NCI-H2171 (cell line): ENCODE results near the gene TKFC.

Experiments
- DNase-seq: peaks from one replicate; lab custom pipeline; 2025; lab: John Stamatoyannopoulos, UW

TKFC gene, protein sequence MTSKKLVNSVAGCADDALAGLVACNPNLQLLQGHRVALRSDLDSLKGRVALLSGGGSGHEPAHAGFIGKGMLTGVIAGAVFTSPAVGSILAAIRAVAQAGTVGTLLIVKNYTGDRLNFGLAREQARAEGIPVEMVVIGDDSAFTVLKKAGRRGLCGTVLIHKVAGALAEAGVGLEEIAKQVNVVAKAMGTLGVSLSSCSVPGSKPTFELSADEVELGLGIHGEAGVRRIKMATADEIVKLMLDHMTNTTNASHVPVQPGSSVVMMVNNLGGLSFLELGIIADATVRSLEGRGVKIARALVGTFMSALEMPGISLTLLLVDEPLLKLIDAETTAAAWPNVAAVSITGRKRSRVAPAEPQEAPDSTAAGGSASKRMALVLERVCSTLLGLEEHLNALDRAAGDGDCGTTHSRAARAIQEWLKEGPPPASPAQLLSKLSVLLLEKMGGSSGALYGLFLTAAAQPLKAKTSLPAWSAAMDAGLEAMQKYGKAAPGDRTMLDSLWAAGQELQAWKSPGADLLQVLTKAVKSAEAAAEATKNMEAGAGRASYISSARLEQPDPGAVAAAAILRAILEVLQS

GRCh38 chr11:61332797-61333549 is at the start of gene TKFC, which contains the start of gene DDB1:
Gene TKFC, plus strand, starts transcription at chr11:61333228. Its CDS starts 1,501 bp downstream, at chr11:61334729.
Gene DDB1, minus strand, starts transcription at chr11:61333105. Its CDS starts 137 bp downstream, at chr11:61332968.
- DNase-seq = peak; percentile 95

- DNase-seq = no peak
Measured at GRCh38 chr11:61283613-61284012, 49.4 kb upstream of the TKFC start.

- no peak for DNase-seq
Measured at GRCh38 chr11:61287338-61287977, 45.6 kb upstream of the TKFC start.

GRCh38 chr11:61290905-61291690 is 41.9 kb upstream of the TKFC start:
- no peak for DNase-seq

GRCh38 chr11:61292356-61292755 is 40.7 kb upstream of the TKFC start:
- DNase-seq = no peak

DNA sequence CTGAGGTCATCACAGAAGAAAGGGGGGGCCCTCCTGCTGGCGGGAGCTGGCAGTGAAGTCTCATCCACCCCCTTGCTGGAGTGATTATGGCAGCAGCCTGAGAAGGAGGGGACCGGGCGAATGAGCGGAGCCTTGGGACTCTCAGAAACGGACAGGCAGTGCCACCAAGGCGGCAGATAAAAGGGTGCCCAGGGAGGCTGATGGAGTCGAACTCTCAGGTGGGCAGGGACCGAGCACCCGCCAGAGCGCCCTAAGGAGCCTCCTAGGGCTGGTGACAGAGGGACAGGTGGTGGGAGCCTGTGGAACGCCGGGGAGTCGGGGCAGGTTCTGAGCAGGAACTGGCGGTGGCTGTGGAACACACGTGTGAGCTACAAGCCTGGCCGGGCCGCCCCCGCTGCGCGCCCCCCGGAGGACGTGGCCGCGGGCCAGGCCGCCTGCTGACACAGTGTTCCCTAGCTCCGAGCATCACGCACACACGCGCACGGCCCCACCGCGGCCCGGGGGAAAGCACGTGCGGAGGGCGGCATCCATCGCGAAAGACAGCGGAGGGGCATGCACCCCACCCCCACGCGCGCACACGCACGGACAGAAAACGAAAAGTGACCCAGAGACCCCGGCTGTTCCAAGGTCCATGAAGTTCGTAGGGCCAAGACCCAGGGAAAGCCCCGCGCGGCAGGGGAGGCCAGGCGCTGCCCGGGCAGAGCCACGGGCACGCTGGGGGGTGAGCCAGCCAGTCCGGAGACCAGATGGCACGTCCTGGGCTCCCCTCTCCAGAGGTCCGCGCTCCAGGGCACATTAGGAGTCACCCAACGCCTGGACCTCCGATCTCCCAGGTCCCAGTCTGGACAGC is 38.9 kb upstream of the TKFC start:
- DNase-seq = peak; percentile 56

DNA sequence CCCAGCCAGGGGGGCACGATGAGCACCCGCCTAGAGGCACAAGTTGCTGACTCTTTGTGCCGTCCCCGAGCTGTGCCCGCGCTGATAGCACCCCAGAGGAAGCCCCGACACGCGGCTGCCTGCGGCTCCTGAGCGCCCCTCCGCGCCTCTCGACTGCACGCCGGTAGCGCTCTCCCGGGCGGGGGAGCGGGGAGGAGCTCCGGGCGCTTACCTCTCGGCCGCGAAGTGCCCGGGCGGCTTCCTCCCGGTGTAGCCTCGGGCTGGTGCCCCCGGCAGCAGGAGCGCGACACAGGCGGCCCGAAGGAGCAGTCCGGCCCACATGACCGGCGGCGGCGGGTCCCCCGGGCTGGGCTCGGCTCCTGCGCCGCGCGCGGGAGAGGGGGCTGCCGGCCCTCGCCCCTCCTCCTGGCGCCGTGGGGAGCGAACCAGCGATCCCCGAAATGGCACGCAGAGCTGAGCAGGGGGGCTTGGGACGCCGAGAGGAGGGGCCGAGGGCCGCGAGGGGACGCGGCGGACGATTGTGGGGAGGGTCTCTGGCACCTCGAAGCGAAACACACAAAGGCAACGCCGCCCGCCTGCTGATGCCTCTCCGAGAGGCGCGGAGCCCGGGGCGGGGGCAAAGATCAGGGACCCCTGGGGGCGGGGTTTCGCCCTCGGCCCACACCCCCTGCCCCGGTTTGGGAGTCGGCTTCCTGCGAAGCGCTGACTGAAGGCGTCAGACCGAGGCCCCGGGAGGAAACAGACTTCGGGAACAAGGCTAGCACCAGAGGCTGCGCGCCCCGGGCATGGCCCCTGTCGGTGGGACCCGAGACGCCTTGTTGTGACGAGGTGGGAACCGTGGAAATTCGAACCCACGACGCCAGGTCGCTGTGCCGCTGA is 38.1 kb upstream of the TKFC start, which contains the start of gene VWCE:
Gene VWCE (minus strand): TSS at position 600 of the 879 bp plus-strand sequence. CDS start 279 bp downstream, at position 321.
- DNase-seq = peak; percentile 78

- no peak for DNase-seq
Measured at GRCh38 chr11:61295596-61295926, 37.5 kb upstream of the TKFC start.

- no peak for DNase-seq
Measured at GRCh38 chr11:61297341-61297740, 35.7 kb upstream of the TKFC start.

DNA sequence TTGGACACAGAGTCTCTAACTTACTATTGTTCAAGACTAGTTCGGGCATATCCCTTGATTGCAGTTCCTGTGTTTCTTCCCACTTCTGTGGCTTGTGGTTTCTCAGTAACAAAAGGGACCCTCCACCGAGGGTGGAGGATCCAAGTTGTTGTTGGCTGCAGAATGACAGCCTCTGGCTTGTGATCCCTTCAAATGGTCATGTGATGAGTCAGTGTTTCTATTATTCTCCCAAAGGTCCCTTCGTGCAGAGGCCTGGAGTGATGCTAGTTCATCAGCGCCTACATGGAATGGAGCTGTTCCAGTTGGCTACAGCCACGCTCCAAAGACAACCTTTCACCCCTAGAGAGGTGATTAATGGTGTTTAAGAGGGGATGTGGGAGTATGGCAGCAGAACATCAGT is 35.3 kb upstream of the TKFC start:
- DNase-seq = no peak

DNA sequence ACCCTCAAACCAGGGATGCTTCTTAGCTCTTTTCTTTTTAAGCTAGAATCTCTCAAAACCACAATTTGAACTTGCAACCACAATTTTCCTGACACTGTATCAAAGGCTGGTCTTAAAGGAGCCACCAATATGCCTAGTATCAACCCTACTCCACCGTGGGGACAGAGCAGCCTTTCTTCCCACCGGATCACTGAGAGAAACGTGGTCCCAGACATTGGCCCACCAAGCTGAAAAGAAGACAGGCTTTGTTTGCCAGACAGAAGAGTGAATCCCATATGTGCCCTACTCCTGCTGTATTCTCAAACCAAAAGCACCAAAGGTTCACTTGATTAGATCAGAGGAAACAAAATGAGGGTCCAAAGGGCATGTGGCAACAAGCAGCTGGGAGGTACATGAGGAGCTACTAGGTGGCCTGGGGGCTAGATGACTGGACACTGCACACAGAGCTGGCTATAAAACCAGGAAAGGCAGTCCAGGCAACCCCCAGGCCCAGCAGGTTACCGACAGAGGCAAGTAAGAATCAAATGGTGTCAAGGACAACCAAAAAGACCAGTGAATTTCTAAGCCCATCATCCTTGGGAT is 34.3 kb upstream of the TKFC start:
- DNase-seq = no peak

DNA sequence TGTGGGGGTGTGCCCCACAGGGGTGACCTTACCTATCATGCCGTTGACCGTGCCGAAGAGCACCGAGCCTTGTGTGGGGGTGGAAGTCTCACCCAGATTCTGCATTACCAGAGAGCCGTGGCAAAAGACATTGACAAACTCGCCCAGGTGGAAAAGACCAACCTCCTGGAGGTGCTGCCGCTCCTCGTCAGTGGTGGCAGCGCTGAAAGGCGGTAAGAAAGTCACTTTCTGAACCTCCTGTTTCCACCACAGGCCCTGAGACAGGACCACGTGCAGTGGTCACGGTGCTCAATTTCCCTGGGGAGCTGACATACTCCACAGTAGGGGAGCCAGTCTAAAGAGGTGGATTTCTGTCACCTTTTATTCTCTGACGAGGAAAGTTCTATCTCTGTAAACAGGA is 30.5 kb upstream of the TKFC start:
- no peak for DNase-seq

DNA sequence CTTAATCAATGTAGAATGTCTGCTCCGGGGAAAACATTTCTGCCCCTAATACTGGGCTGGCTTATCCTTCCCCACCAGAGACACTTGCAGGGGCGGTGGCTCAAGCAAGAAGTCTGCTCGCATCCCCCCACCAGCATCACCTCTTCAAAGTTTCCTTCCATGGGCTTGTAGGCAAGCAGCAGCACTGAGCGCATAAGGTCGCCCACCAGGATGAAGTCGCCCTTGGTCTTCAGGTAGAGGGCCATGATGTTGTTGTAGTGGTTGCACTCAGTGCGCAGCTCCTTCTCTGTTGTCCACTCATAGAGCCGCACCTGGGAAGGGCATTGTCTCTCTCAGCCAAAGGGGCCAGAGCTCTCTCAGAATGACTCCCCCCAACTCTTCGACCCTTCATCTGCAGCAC is 29.3 kb upstream of the TKFC start:
- no peak for DNase-seq

DNA sequence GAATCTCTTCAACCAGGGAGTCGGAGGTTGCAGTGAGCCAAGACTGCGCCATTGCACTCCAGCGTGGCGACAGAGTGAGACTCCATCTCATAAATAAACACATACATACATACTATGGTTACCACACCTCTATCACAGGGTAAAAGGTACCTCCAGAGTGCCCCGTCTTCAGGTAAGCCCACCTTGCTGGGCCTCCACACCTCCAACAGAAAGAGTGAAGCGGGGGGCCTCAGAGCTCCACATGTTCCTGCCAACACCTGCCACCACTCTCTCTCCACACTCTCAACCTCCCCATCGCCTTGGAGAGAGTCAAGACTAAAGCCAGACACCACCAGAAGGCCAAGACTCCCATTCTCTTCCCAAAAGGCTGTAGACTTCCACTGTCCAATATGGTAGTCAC is 27.6 kb upstream of the TKFC start:
- no peak for DNase-seq

DNA sequence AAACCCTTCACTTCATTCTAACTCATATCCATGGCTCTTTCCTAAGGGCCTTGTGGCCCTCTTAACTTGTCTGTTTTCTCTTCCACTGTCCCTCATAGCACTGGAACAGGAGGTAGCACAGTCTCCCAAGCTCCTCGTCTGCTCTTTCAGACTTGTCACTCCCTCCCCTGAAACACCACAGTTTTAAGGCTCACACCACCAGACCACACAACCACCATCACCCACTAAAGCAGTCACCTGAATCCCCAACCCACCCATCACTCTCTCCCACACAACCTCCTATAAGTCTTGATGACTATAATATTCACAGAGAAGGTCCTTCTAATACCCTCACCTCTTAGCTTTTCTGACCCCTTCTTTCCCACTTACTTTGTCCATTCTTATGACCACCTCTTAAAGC is 26.8 kb upstream of the TKFC start:
- no peak for DNase-seq

DNA sequence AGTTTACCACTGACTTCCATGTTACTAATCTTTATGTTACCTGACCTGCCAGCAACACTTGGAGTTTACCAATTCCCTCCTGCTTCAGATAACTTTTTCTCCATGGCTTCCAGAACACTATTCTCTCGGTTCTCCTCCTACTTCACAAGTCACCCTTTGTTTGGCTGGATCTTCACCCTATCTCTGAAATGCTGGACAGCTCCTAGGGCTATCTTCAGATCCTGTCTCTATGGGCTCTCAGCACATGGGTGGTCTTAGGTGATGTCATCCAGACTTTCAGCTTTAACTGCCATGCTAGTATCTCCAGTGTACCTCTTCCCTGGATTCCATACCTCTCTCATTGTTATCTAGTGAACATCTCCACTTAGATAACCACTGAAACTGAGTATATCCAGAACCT is 25.7 kb upstream of the TKFC start:
- DNase-seq = no peak

DNA sequence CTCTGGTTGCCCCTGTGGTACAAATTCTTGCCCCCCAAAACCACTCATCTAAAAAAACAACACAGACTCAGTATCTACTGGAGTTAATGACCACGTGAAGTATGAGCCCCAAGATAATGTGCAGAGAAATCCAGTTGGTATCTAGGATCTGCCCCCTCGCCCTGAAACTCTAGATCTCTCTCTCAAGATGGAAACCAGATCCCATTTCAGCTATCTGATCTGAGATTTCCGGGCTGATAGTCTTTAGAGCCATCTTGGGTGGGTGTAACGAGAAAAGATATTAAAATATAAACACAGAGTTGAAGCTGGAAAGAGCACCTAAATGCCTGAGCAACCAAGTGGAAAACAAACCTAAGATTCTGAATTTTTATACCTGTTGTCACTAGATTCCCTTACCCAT is 23.9 kb upstream of the TKFC start:
- DNase-seq = no peak

DNA sequence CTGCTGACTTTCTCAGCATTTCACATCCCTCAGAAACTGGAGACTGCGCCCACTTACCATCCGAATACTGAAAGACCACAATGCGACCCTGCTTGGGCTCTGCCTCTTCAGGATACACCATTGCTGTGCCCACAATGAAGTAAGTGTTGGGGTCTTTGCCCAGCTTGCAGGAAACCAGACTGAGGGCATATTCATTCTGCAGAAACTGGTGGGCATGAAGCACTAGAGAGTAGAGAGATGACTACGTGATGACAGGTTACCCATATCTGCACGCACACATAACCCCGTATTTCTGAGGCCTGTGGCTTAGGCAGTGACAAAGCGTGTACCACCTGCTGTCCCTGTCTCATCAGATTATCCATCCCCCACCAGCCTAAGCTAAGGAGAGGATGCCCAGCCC is 23.3 kb upstream of the TKFC start:
- DNase-seq = no peak

DNA sequence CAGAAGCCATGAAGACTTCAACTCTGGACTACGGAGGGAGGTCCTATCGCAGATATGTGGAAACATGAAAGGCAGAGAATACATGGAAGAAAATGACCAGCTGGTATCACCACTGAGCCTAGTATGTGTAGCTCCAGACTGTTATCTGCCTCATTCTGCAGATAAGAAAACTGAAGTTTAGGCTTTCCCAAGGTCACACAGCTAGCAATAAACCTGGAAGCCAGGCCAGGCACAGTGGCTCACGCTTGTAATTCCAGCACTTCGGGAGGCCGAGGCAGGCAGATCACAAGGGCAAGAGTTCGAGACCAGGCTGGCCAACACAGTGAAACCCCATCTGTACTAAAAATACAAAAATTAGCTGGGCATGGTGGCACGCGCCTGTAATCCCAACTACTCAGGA is 22.3 kb upstream of the TKFC start:
- no peak for DNase-seq
